AG08396 (cell line): Measurements from ENCODE around the gene MCEMP1.

Source experiments
- DNase-seq: peaks from one replicate; pipeline ENCODE4 v3.0.0; 2012; ENCODE audit warnings: low spot score, mixed read lengths

Gene MCEMP1

DNA sequence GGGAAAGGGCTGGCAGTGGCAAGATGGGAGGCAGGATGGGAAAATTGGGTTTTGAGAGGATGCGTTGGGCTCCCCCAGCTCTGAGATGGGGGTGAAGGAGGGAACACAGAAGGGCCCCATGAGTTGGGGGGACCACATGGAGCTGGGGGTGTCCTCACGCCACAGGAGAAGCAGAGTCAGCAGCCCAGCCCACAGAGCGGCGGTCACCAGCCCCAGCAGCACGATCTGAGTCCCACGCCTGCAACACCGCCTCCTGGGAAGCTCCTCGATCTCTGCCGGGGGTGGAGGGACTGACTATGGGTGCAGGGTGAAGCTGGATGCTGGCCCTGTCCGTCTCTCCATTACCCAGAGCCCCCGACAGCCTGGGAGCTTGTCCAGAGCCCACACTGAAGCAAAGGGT, 21.7 kb downstream of the MCEMP1 start:
- DNase-seq: no peak

DNA sequence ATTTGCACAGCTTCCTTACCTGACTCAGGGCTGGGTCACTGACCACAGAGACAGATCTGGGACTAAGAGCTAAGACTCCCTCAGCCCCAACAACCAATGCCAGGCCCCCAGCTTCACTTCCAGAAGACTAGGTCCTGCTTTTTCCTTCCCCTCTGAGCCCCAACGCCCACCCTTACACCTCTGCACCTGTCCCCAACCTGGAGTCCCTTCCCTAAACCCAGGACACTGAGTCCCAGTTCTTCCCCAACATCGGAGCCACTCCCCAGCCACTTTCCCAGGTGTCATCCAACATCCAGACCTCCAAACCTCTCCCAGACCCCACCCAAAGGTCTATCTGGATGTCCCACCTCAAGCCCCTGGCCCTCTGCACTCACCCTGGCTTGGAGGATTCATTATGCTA, 22.1 kb downstream of the MCEMP1 start:
- DNase-seq: no peak

GRCh38 chr19:7699417-7700401, 22.8 kb downstream of the MCEMP1 start:
- no peak for DNase-seq

- DNase-seq: no peak
Measured at GRCh38 chr19:7701049-7701653, 24.3 kb downstream of the MCEMP1 start.

- no peak for DNase-seq
Measured at GRCh38 chr19:7701654-7702457, 25.0 kb downstream of the MCEMP1 start, which contains the start of gene FCER2. TSS of gene FCER2 (minus strand) at chr19:7702131. CDS start at chr19:7699760, 2,371 bp downstream.

DNA sequence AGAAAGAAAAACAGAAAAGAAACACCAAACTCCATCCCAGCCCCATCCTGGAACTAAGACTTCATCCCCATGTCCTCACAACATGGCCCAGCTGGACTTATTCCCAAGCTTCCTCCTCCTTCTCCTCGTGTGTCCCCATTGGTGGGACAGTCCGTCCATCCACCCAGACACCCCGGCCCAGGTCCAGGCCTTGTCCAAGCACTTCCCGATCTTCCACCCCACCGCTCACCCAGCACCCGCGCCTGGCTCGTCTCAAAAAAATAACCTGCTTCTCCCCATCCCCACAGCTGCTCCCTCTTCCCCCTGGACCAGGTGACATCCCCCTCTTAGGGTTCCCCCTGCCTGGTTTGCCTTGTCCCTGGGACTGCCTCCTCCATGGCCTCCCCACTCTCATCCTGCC, 26.4 kb downstream of the MCEMP1 start:
- DNase-seq: no peak

DNA sequence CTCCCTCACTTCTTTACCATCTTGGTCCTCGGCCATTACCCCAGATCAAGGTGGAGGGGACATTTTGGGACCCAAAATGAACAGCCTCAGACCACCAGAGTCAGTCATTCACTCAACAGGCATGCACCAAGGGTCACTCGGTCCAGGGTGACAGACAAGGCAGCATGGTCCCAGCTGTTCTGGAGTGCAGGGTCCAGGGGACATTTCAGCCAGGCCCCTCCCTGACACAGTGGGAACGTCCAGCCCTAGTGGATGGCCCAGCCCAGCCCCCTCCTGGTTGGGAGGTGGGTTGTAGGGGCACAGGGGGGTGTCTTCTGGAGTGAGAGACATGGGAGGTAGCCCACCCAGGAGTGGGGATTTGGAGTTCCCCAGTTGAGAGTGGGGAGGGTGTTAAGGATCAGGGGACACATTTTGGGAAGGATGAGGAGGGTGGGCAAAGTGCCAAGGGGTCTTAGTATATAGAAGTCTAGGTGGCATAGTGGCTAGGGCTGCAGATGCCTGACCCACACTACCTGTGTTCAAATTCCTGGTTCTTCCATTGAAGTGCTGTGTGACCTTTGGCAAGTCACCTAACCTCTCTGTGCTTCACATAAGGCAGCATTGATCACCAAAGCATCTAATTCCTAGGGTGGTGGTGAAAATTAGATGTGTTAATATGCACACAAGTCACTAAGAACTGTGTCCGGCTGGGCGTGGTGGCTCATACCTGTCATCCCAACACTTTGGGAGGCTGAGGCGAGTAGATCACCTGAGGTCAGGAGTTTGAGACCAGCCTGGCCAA, 27.6 kb downstream of the MCEMP1 start:
- no peak for DNase-seq

DNA sequence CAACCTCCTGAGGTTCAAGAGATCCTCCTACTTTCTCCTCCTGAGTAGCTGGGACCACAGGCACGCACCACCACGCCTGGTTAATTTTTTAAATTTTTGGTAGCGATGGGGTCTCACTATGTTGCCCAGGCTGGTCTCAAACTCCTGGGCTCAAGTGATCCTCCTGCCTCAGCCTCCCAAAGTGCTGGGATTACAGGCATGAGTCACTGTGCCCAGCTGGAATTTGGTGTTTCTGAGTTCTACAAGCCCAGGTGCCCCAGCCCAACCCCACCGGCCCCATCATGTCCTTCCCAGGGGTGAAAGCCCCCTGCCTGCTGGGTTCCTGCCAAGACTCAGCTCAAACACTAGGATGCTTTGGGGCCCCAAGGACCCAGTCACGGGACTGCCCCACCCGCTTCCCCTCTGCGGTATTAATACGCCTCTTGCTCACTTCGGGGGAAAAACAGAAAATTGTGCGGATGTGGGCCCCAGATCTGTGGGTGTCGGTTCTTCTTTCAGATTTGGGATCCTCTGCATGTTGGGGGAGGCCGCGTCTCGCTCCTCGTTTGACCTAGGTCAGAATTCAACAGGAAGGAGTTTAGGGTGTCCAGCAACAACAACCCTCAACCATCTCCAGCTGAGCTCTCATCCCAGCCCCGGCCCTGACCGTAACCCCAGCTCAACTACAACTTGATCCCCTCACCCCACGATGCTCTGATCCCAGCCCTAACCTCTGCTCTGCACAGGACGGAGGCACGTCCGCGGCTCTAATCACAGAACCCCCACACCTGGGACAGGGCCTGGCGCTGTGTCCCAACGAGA, 28.7 kb downstream of the MCEMP1 start:
- DNase-seq: no peak

DNA sequence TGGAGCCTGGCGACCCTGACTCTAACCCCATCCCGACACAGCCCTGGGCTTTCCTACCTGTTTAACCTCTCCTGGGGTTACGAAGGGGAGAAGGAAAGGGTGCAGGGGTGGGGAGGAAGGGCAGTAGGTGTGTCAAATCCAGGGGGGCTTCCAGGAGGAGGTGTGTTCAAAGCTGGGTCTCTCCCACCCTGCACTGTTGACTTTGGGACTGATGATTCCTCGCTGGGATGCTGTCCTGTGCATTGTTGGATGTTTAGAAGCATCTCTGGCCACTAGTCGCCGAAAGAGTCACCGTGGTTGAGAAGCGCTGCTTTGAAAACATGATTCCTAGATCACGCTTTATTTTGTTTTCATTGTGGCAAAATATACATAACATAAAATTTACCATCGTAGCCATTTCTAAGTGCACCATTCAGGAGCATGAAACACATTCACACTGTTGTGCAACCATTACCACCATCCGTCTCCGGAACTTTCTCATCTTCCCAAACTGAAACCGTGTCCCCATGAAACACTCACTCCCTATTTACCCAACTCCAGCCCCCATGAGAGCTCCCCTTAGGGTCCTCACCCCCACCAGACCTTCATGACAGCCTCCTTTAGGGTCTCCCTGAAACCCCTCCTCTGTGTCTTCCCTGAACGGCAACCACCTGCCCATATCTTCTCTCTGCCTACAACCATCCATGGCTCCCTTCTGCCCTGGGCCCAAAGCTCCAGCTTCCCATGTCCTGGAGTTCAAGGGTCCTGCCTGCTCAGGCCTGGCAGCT, 29.5 kb downstream of the MCEMP1 start:
- DNase-seq: no peak

DNA sequence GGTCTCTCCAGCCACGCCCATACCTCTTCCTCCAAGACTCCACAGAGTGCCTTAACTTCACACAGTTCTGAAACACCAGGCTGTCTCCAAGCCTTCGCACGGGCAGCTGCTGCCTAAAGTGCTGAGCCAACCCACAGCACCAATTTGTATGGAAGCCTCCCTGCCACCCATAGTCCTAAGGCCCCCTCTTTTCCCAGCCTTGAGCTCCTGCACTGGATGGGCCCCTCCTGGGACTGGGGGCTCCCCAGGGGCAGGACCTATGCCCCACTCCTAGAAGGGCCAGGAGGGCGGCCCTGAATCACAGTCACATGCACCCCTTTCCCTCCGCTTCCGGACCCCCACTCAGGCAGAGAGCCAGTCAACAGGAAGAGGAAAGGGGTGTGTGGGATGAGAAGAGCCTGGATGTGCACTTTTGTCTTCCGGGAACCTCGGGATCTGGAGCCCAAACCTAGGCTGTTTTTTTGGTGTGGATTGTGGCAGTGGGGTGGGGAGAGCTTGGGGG, 30.1 kb downstream of the MCEMP1 start:
- DNase-seq: no peak

- no peak for DNase-seq
Measured at GRCh38 chr19:7709932-7710460, 33.1 kb downstream of the MCEMP1 start.

GRCh38 chr19:7710616-7711015, 33.7 kb downstream of the MCEMP1 start:
- DNase-seq: no peak

GRCh38 chr19:7715671-7716070, 38.8 kb downstream of the MCEMP1 start:
- DNase-seq: no peak

DNA sequence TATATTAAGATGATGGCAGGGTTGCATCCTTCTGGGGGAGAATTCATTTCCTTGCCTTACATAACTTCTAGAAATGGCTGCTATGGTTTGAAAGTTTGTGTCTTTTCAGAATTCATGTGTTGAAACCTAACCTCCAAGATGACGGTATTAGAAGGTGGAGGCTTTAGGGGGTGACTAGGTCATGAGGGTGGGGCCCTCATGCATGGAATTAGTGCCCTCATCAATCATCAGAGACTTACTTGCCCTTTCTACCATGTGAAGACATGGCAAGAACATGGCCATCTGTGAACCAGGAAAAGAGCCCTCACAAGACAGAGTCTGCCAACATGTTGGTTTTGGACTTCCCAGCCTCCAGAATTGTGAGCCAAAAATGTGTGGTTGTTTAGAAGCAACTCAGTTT, 39.9 kb downstream of the MCEMP1 start:
- DNase-seq: no peak

DNA sequence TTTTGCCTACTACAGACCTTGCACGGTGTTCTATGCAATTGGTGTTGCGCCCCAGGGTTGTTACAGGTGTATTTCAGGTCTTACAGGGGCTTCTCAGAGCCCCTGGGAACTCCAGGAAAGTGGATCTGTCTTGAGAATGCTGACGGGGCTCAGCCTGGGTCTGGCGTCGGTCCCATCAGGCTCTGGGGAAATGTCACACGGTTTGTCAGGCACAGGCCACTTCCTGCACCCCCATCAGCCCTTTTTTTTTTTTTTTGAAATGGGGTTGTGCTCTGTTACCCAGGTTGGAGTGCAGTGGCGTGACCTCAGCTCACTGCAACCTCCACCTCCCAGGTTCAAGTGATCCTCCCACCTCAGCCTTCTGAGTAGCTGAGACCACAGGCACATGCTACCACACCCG, 41.8 kb downstream of the MCEMP1 start:
- DNase-seq: no peak

DNA sequence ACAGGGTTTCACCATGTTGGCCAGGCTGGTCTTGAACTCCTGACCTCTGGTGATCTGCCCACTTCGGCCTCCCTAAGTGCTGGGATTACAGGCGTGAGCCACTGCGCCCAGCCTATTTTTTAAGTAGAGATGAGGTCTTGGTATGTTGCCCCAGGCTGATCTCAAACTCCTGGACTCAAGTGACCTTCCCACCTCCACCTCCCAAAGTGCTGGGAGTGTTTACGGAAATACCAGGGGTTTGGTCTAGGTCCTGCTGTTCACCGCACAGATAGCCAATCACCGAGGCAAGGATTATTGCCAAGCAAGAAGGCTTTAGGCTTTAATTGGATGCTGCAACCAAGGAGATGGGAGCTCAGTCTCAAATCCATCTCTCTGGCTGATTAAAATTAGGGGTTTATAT, 43.5 kb downstream of the MCEMP1 start:
- no peak for DNase-seq

DNA sequence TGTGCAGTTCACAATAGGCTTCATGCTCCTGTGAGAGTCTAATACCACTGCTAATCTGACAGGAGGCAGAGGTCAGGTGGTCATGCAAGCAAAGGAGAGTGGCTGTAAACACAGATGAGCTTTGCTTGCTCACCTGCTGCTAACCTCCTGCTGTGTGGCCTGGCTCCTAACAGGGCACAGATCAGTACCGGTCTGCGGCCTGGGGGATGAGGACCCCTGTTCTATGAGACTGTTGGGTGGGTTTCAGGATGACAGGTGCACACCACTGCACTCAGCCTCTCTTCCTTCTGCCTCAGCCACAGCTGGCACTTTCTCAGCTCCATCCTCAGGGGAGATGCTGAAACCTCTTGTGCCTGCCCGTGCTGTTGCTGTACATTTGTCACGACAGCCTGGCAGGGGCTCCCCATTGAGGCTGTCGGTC, 45.4 kb downstream of the MCEMP1 start:
- no peak for DNase-seq

DNA sequence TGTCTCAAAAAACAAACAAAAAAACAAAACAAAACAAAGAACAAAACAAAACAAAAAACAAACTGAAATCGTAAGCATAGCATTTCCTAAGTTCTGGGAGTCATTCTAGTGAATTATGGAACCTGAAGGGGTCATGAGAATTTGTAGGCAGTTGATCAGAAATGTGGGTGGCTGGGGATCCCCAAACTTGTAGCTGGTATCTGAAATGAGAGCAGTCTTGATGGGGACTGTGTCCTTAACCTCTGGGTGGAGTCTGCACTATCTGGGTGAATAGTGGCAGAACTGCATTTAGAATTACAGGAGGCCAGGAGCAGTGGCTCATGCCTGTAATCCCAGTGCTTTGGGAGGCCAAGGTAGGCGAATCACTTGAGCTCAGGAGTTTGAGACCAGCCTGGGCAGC, 48.9 kb downstream of the MCEMP1 start:
- DNase-seq: no peak

- DNase-seq: no peak
Measured at GRCh38 chr19:7729211-7729610, 52.3 kb downstream of the MCEMP1 start.
